Coronary artery (tissue), 2 donors: ENCODE results near the gene MYB.

Experiments
- DNase-seq: peaks from one replicate; pipeline ENCODE4 v3.0.0-alpha.2; 2017; ENCODE audit warnings: low spot score
- H3K27ac ChIP-seq, 2 donors: fragments of 200-600 bp; sonication (generic); one replicate each; pipeline ENCODE4 v1.5.1; 2016 to 2019
- H3K4me3 ChIP-seq: fragments of 200-600 bp; sonication (generic); 2 replicates; pipeline ENCODE4 v1.5.1; 2016; ENCODE audit warnings: mild to moderate bottlenecking, moderate library complexity
- TF ChIP-seq, protein P1 (sequence below): fragments of 200-600 bp; sonication (generic); IDR thresholded peaks from one replicate; pipeline ENCODE4 v1.5.1; 2019; ENCODE audit warnings: antibody characterized with exemption

Gene MYB

DNA sequence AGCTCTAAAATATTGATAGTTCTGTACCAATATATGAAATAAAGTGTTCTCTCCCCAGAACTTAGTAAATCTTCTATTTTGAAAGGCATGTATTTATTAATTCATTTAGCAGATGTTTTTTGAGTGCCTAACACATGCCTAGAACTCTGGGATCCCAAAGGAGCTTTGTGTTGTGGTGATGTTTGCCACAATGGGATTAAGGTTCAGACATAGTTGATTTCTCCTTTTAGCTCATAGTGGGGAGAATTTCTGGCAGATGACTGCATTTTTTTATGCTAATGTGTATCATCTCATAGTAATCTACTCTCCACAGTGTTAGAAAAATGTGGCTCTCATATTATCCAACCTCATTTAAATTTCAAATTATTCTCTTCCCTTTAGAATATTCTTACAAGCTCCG is 21.7 kb downstream of the MYB start:
- TF ChIP-seq, protein P1, sequence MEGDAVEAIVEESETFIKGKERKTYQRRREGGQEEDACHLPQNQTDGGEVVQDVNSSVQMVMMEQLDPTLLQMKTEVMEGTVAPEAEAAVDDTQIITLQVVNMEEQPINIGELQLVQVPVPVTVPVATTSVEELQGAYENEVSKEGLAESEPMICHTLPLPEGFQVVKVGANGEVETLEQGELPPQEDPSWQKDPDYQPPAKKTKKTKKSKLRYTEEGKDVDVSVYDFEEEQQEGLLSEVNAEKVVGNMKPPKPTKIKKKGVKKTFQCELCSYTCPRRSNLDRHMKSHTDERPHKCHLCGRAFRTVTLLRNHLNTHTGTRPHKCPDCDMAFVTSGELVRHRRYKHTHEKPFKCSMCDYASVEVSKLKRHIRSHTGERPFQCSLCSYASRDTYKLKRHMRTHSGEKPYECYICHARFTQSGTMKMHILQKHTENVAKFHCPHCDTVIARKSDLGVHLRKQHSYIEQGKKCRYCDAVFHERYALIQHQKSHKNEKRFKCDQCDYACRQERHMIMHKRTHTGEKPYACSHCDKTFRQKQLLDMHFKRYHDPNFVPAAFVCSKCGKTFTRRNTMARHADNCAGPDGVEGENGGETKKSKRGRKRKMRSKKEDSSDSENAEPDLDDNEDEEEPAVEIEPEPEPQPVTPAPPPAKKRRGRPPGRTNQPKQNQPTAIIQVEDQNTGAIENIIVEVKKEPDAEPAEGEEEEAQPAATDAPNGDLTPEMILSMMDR: no peak
- no peak overlapping the region for H3K27ac ChIP-seq
- no peak for DNase-seq
- no peak overlapping the region for H3K4me3 ChIP-seq

DNA sequence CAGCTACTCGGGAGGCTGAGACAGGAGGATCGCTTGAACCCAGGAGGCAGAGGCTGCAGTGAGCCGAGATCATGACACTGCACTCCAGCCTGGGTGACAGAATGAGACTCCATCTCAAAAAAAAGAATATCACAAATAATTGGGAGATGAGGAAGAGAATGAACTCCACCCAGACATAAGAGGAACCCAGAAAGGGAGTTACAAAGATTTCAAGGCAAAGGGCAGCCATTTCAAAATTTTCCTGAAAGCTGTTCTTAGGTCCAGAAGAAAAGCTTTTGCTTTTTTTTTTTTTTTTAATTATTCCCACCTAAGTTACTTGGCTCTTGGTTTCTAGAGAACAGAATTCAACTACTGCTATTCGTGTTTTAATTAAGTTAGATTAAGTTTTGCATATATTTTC is 23.8 kb downstream of the MYB start:
- no peak for DNase-seq
- TF ChIP-seq, protein P1: no peak
- no peak overlapping the region for H3K27ac ChIP-seq
- H3K4me3 ChIP-seq: no peak overlapping the region

DNA sequence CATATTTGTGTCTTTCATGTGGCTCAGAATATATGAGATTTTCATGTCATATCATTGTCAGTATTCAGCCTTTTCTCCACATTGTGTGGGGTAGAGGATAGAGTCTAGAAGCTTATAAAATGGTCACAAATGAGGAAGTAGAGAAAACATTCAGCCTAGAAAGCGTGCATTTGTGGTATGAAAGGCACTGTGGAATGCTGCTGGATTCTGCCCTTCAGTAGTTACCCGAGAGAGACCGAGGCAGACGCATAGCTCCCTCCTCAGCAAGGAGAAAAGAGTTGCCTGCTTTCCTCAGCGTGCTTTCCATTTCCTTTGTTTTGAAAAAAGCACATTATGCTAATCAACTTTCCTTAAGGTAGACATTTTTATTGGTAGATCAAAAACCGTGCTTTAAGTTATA is 28.7 kb downstream of the MYB start:
- no peak overlapping the region for H3K27ac ChIP-seq
- DNase-seq: no peak

DNA sequence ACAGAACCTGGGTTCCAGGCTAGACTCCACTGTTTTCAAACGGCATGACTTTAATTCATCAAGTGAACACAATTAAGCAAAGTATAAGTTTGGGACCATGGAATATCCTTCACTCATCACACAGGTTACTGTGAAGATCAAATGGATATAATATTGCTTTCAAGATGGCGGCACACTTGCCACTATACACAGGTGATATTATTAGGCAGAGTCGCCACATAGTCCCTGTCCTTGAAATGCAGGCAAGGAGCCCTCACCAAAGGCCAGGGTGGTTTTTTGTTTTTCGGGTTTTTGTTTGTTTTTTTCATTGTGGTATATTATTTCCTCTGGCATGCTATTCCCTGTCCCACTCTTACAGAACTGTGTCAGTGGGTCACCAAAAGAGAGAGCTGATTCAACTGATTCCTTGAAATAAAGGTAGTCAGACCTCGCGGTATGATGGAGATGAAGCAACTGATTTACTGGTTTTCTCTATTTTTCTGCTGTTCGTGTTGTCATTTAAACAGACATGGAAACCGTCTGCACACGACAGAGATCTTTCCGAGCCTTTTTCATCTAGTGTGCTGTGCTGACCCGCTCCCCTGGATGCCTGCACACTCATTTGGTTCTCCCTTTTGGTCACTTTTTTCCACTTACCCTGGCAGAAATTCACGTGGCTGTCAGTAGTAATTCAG is 29.7 kb downstream of the MYB start:
- Histone ChIP-seq H3K4me3 (no peak overlapping the region), H3K27ac (no peak overlapping the region)
- DNase-seq: no peak
- TF ChIP-seq, protein P1: no peak

More for the DNA sequence above, 28.7 kb downstream of the MYB start:
- TF ChIP-seq, protein P1: no peak
- no peak overlapping the region for H3K4me3 ChIP-seq

DNA sequence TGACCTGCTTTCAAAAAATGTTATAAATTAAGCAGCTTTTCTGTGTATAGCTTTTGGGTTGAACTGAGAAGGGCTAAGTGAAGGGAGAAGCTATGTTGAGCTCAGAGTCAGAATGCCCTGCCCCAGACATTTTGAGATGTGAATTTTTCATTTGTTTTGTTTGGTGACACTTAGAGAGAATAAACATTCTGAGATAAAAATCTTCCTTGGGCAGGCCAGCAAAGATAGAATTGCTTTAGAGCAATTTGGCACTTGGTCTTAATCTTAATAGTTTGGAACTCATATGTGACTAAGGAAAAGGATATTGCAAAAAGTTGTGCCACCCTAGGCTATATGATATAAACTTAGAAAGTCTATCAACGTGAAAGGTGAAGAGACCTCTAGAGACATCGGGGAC is 30.2 kb downstream of the MYB start:
- TF ChIP-seq, protein P1: no peak
- no peak overlapping the region for H3K4me3 ChIP-seq
- no peak overlapping the region for H3K27ac ChIP-seq
- DNase-seq: no peak

DNA sequence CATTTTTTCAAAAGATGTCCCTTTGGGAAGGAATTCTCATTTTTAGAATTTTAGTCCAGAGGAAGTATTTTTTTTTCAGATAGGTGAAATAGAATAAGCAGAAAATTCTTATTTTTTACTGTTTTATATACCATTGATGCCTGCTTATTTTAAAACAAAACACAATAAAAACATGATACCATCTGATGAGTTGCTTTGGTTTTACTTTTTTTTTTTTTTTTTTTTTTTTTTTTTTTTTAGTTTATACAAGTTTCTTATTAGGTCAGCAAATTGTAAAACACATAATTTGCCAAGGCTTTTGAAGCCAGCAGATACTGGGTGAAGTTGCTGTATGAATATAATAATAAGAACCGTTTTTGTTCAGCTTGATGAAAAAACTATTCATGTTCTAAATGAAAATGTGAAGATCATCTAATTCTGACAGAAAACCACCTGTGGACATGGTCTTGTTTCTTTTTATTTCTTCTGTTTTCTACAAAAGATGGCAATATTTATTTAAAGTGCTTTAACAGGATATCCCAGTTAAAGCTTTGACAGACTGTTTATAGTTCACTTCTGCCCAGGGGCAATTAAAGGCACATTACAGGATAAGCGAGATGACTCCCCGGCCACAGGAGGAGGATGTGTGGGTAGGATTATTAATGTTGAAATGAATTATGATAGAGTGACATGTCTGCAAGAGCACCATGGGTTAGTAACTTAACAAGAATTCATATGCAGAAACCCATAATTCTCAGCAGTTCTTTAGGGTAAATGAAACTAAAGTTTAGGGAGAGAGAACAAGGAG is 31.1 kb downstream of the MYB start:
- Histone ChIP-seq H3K4me3 (no peak overlapping the region), H3K27ac (no peak overlapping the region)
- DNase-seq: no peak
- TF ChIP-seq, protein P1: no peak

DNA sequence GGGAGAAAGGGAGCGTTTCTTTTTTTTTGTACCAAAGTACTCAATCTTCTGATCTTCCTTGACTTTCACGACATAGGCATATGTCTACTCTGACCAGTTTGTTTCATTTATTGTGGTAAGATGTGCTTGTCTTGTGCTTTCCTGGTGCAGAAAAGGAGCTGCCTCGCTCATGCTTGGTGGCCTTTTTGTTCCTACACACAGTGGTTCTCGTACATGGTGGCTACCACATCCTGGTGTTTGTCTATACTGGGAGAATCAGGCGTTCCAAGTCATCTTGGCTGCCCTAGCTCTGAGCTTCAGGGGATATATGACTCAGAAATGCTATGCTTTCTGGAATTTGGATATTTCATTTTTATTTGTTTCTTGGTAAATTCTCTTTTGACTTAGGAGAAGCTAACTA is 31.8 kb downstream of the MYB start:
- Histone ChIP-seq H3K4me3 (no peak overlapping the region), H3K27ac (no peak overlapping the region)
- TF ChIP-seq, protein P1: no peak
- no peak for DNase-seq
